GM19099 (cell line): ENCODE measurements around the gene RDH16.

Source experiments
- POLR2A ChIP-seq: IDR thresholded peaks from 3 replicates; pipeline ENCODE4 v1.6.1; 2011; ENCODE audit warnings: low read depth; ENCODE audit not compliant: insufficient read length; ENCODE audit errors: extremely low read depth

RDH16 gene

DNA sequence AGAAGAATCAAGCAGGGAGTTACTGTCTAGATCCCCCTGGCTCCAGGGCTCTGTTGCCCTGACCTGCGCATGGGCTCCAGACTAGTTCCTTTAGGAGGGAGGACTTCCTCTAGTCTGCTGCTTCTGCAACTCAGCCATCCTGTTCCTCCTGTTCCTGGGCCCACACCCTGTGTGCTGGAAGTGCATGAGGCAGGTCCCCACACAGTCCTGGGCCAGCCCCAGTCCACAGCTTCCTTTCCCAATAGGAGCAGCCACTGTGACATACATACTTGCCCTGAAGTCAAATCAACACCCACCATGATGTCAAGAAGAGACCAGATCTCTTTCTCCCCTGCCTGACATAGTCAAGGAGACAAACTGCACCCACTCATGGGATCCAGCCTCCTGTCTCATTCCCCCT is 24.5 kb downstream of the RDH16 start:
- TF ChIP-seq POLR2A = no peak

DNA sequence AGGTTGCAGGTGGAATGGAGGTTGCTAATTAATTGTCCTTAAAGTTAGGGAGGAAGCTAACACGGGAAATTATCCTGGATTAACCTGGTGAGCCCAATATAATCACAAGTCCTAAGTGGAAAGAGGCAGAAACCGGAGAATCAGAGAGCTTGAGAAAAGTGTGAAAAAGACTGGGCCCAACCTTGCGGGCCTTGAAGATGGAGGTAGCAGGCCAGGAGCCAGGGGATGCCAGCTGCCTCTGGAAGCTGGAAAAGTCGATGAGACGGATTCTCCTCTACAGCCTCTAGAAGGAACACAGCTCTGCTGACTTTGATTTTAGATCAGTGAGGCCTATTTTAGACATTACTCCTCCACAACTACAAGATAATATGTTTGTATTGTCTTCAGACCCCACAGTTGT is 25.3 kb downstream of the RDH16 start:
- TF ChIP-seq POLR2A = no peak

DNA sequence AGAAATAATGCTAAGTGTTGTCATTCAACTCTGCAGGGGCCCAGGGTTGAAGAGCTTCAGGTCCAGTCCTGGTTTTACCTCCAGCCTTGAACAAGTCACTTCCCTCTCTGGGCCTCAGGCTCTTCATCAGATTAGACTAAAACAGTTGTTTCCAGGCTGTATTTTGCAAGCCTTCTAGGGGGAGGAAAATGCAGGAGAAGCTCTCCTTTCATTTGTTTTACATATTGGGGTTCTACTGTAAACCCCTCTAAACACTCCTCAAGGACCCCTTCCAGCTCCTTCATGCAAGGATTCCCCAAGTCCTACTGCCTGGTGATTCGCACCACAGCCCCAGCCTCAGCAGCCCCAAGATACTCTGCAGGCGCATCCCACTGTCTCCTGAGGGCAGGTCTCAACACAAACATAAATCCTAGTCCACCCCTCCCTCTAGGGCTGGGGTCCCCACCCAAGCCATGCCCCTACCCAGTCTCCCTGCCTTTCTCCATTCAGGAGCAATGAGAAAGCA is 25.9 kb downstream of the RDH16 start:
- no peak for TF ChIP-seq POLR2A

DNA sequence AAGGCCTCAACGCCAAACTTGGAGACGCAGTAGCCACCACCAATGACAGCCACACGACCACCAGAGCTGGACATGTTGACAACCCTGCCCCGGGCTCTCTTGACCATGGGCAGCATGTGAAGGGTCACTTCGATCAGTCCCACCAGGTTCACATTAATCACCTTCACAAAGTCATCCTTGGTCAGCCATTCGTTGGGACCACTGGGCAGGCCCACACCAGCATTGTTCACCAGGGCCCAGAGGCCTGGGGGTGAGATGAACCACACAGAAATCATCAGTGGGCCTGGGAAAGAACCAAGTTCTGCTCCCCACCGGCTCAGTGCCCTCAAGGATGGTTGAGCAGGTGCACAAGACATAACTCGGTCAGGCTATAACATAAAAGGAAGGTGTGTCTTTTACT is 27.2 kb downstream of the RDH16 start:
- TF ChIP-seq POLR2A = no peak

DNA sequence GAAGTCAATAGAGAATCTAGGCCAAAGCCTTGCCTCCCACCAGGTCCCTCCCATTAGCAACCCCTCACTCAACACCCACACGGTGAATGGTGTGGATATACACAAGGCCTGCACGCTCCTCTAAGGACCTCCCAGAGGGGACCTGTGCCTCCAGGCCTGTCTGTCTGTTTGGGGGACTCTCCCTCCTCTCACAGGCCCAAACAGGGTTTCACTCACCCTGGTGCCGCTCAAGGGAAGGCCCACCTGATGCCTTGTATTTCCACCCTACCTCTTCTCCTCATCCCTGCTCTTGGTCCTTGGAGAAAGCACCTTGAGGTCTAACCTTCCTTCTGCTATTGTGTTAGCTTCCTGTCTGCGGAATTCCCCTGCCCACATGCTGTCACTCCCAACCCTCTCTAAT is 27.6 kb downstream of the RDH16 start:
- TF ChIP-seq POLR2A = no peak

DNA sequence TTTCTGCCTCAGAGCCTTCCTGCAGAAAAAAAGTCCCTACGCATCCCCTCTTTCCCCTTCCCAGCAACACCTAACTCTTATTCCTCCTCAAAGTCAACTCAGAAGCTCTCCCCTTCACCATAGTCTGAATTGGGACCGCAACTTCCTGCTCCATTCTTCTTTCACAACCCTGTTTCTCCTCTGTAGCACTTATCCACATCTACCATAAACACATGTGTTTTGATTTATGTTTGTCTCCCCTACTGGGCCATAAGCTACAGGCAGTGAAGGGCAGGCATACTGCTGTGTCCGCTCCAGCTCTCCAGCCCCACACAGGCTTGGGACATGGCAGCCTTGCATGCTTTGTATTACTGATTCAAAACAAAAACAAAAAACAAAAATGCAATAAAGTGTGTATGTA is 29.1 kb downstream of the RDH16 start:
- no peak for TF ChIP-seq POLR2A

DNA sequence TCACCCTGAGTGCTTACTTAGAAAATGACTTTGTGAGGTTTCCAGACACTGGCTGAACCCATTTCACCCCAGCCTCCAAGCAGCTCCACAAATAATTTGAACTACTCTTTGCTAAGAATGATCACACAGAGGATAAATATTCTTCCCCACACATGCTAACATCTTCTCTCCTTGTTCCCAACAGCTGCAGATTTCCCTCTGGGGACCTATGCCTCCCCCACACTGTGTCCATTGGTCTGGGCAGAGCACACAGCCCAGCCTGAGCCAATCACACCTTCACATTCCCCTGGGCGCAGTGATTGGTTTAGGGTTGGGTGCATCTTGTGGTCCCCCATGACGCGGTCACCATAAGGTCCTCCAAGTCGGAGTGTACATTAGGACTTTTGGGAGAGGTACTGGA is 30.1 kb downstream of the RDH16 start:
- no peak for TF ChIP-seq POLR2A

DNA sequence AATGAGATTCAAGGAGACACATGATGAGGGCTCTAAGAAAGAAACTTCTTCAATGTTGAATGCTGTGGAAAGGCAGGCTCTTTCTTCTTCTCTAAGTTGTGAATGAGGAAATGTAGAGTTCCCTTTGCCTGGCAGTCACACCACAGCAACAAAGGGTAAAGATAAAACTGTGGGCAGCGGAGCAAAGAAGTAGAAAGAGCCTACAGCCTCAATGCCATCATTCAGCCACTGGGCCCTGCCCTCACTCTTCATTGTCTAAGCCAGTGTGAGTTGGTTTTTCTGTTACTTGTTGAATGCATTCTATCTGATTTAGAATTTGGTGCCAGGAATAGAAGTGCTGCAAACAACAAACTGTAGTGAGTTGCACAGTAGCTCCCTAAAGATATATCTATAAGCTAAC is 35.4 kb downstream of the RDH16 start:
- TF ChIP-seq POLR2A = no peak

DNA sequence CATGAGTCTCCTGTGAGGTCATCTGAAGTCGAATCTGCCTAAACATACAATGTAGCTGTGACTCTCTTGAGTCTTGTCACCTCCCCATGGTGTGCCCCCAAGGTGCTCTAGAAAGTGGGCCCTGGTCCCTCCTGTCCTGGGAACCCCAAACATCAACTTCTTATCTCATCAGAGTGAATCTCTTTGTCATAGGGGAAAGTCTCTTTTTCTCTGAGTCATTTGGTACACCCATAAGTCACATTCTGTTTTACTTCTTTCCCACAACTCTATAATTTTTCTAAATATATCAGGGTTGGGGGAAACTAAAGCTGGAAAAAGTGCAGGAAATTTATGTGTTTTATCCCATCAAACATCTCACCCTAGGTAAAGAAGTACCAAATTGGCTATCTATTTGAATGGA is 36.1 kb downstream of the RDH16 start:
- TF ChIP-seq POLR2A = no peak

DNA sequence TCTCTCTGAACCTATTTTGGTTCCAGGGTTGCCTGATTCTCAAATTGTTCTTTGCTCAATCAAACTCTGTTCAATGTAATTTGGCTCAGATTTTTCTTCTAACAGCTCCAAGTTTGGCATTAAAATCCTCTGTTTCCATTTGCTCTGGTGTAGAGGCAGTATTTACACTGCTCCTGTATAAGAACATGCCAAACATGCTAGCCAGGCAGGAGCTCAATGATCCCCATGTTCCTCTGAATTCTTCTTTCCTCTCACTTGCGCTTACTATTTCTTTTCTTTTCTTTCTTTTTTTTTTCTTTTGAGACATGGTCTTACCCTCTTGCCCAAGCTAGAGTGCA is 40.4 kb downstream of the RDH16 start:
- no peak for TF ChIP-seq POLR2A

DNA sequence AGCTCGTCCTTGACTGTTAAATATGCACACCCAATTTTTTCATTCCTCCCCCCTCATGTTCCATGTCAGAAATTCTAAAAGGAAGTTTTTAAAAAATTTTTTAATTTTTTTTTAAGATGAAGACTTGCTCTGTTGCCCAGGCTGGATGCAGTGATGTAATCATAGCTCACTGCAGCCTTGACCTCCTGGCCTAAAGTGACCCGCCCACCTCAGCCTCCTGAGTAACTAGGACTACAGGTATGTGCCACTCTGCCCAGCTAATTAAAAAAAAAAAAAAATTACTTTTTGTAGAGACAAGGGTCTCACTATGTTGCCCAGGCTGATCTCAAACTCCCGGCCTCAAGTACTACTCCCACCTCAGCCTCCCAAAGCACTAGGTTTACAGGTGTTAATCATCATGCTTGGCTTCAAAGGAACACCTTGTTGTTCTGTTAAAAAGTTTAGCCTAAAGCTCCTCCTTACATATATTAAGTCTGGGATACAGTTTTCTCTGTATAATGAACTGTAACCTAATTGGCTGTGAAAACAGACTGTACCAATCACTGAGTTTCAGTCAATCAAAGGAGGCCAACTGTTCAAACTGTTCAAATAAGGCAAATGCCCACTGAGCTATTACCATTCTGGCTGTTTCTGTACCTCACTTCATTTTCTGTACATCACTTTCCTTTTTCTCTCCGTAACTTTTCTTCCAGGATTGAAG is 41.0 kb downstream of the RDH16 start:
- no peak for TF ChIP-seq POLR2A

DNA sequence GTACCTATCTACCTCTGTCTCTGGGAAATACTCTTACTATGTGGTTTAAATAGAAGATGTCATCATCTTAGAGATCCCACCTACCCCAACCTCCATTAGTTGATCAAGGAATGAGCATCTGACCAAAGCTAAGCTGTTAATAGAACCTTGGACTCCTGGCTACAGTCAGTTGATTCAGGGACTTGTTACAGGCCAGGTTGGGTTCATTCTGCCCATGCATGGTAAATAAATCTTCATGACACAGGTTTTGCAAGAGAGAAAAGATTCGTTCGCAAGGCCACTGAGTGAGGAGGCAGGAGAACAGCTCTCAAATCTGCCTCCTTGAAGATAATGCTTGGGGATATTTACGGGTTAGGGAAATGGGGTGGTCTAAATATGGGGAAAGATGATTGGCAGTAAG is 42.7 kb downstream of the RDH16 start:
- TF ChIP-seq POLR2A = no peak

DNA sequence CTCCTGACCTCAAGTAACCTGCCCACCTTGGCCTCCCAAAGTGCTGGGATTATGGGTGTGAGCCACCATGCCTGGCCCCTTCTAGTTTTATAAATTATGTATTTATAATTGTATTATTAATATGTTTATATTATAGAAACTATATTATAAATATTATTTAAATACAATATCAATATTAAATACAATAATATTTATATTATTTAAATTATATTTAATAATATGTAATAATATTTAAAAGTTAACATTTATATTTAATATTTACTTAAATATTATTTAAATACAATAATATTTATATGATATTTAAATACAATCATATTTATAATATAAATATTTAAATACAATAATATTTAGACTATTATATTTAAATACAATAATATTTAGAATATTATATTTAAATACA is 43.2 kb downstream of the RDH16 start:
- no peak for TF ChIP-seq POLR2A

DNA sequence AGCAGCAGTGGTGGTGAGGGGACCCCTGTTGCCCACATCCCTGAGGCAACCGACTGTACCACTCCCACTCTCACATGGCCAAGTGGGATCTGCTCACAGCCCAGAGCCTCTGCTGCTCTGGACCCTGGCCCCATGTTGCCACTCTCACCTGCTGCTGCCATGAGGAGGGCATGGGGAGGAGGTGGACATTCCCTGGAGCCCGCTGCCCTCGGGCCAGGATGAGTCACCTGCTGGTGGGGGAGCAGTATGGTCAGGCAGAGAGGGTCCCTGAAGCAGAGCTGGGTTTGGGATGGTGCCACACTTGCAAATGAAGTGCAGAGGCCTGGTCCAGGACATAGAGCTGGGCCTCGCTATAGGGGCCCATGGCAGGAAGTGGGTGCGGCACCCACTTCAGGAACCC is 49.3 kb downstream of the RDH16 start:
- TF ChIP-seq POLR2A = no peak

DNA sequence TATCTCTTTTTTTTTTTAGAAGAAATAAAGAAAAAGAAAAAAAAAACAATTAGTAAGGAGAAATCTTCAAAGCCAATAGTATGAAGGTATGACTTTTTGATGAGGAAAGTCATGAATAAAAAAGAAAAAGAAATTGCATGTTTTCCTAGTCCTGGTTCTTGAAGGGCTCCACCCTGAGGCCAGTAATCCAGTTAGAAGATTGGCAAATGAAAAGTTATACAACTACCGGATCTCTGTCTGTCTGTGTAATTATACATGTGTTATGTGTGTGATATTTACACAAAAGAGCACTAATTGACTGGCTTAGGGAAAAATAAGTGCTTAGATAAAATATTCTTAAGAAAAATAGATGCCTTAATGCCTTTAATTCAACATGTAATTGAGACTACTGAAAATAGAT is 51.6 kb downstream of the RDH16 start:
- no peak for TF ChIP-seq POLR2A

DNA sequence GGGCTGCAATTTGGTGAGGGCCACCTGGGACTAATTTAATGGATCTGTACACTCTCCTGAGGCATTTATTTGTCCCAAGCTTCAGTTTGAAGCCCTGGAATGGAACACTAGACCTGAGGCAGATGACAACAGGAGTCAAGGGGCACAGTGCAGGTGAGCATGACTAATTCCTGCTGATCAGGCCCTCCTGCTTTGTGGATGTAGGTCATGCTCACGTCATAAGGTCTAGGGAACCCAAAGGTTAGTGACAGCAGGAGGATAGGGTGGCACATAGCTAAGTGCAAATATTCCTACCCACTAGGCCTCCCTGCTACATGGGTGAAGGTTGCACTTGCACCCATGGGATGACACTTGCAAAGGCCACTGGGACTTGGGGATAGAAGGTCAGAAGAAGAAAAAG is 54.0 kb downstream of the RDH16 start:
- no peak for TF ChIP-seq POLR2A
